Measurements from ENCODE around the gene PHLDB2. TPM values are rescaled to one million over a fixed set of nuclear protein-coding genes. Genes with fewer than 3 reads are reported as not detected.

PHLDB2 gene
- total and polyA plus RNA-seq, 2 of the 4 experiments (the other 2 are of a cell fraction): 10.6 to 28.7 TPM

GRCh38 chr3:111862974-111863373 is 3.9 kb downstream of the PHLDB2 start:
- Histone ChIP-seq H3K9ac (ENCODE audit: low read depth, low read length) (no peak overlapping the region), H3K4me2 (ENCODE audit: low read depth, low read length) (no peak overlapping the region), H3K9me1 (ENCODE audit: insufficient read depth, low read length) (0 out of 2 replicates have a peak, but pooled peaks cover 6% of the 10 kb centered on the region), H3K27ac (ENCODE audit: insufficient read depth, low read length) (no peak overlapping the region), H2BK20ac (ENCODE audit: low read depth, low read length) (no peak overlapping the region), H4K91ac (ENCODE audit: insufficient read depth, low read depth, low read length) (peak overlapping the region; percentile 7; the same call in 1 of the 2 replicates), H2BK120ac (ENCODE audit: low read depth, low read length) (no peak overlapping the region), H3K4me1 (ENCODE audit: control insufficient read depth, insufficient read depth, low read length) (peaks cover 5% of the 10 kb centered on the region), H4K8ac (ENCODE audit: low read depth in 2 of 2, low read length in 2 of 2) (no peak overlapping the region), H2BK15ac (ENCODE audit: low read depth, low read length) (no peak overlapping the region), H4K20me1 (ENCODE audit: insufficient read depth, low read length) (no peaks in the 10 kb centered on the region; the same call in 1 of the 2 replicates), H4K5ac (ENCODE audit: low read depth, low read length) (no peak overlapping the region), H3K14ac (replicated peaks; ENCODE audit: low read depth, low read length) (no peak overlapping the region; the same call in 1 of the 2 replicates), H3K4me3 (ENCODE audit: insufficient read depth, low read depth, low read length) (no peak overlapping the region), H3K56ac (ENCODE audit: extremely low read depth, insufficient read depth, low read length) (no peak overlapping the region), H3K9me3 (ENCODE audit: control insufficient read depth, insufficient read depth, low read length) (no peaks in the 10 kb centered on the region), H2AFZ (replicated peaks; ENCODE audit: low read length, poor library complexity) (no peak overlapping the region), H3K27me3 (ENCODE audit: control insufficient read depth, insufficient read depth, low read length) (no peaks in the 10 kb centered on the region), H2AK9ac (replicated peaks; ENCODE audit: low read depth, low read length, poor library complexity) (no peak overlapping the region), H3K79me1 (ENCODE audit: low read depth in 1 of 2, low read length in 2 of 2) (peaks cover 4 to 32% of the 10 kb centered on the region in 2 experiments; a peak in 3 of 4 replicates), H2AK5ac (ENCODE audit: low read depth, low read length) (peak overlapping the region; percentile 40; the same call in 1 of the 2 replicates), H2BK5ac (ENCODE audit: low read depth, low read length, poor library complexity, severe bottlenecking) (no peak overlapping the region), H3K36me3 (ENCODE audit: control insufficient read depth, insufficient read depth, low read length) (no peaks in the 10 kb centered on the region), H3K18ac (ENCODE audit: low read depth, low read length) (no peak overlapping the region), H3K4ac (ENCODE audit: low read depth, low read length) (no peak overlapping the region), H3K23ac (ENCODE audit: low read depth, low read length) (no peak overlapping the region)
- intact Hi-C loops (cut with micrococcal nuclease) (loop anchor here (5.0 kb wide), 2 partner anchors 126 to 286 kb away; no protein-coding TSS in a partner anchor), dilution Hi-C loops (cut with HindIII; ENCODE audit: low sequenced_read_pairs, unreplicated experiment) (no loop called here), in situ Hi-C loops (cut with MboI; ENCODE audit: low sequenced_read_pairs) (loop anchor here (5.0 to 25.0 kb wide), 2 partner anchors 146 to 276 kb away; partner anchors contain the start of gene ZBED2)
- POLR2A ChIA-PET (ENCODE audit: unreplicated experiment): no interaction called here
- CTCF ChIA-PET: interaction anchor here (3.7 kb wide), 1 partner anchor 147 kb away, joined by 20 read pairs; no protein-coding TSS in a partner anchor
- TF ChIP-seq MAFK (IDR thresholded peaks at IDR 0.05; ENCODE audit: low read depth, low read length): no peak
- no peak for ATAC-seq (ENCODE audit: low read depth)
- BruUV-seq (replicated peaks): no TSS peak
- no peak for DNase-seq
- WGBS, 2 experiments (ENCODE audit: extremely low coverage in 2 of 2, insufficient read length in 1 of 2): no CpG with 5 or more reads among the region's 3 CpGs

All from IMR-90 (cell line).